ENCODE results near the gene P4HA2. TPM values are rescaled to one million over a fixed set of nuclear protein-coding genes. Genes with fewer than 3 reads are reported as not detected.

P4HA2 gene
- total and polyA plus RNA-seq, 9 of the 15 experiments (the other 6 are each of a cell fraction or from before 2014, with no cell fraction given): 9.6 to 50.0 (median 12.7) TPM

DNA sequence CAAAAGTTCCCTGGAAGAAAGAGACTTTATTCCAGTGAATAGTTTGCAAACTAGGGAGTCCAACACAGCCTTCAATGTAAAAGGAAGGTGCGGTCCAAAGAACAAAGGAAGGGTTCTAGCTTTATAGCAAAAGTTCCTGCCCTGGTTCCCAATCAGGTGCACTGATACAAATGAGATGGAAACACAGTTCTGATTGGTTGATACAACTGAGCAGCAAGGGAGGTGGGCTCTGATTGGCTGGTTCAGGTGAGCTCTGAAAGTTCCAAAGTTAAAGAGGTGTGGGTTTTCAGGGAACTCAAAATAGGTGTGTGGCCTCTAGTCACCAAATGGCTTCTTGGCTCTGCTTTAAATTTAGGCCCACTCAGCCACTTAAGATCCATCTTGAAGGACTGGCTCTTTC is 43.1 kb downstream of the P4HA2 start:
- in situ Hi-C loops (cut with MboI): loop anchor here (10.0 kb wide), 1 partner anchor 310 kb away; the partner anchor contains the start of gene IRF1
- peak; percentile 73 for FAIRE-seq
- no peak overlapping the region for H3K4me2 ChIP-seq (ENCODE audit: insufficient read depth, low read length)
- WGBS (ENCODE audit: insufficient coverage, low coverage, missing lambda C conversion rate): 93% methylated on average over 1 of the region's 1 CpG
- intact Hi-C loops (cut with micrococcal nuclease): loop anchor here (5.0 to 10.0 kb wide), 2 partner anchors 53 to 200 kb away; no protein-coding TSS in a partner anchor
- H3K4me3 ChIP-seq: no peak overlapping the region
- H3K9me1 ChIP-seq (ENCODE audit: control insufficient read depth, insufficient read depth, low read length): no peaks in the 10 kb centered on the region
- no peak overlapping the region for H3K27ac ChIP-seq (ENCODE audit: extremely low read depth, low read depth, low read length)
- H3K4me1 ChIP-seq (replicated peaks in 1 of 2; ENCODE audit: control insufficient read depth in 2 of 2, insufficient read depth in 2 of 2, low read length in 2 of 2): peaks cover 11 to 12% of the 10 kb centered on the region in 2 experiments; a peak in 4 of 5 replicates
- no peaks in the 10 kb centered on the region for H3K9me3 ChIP-seq (replicated peaks; ENCODE audit: control insufficient read depth, insufficient read depth, low read depth, low read length)
- peaks cover 14% of the 10 kb centered on the region for H3K79me2 ChIP-seq (ENCODE audit: control insufficient read depth, insufficient read depth, low read length)
- H4K20me1 ChIP-seq (replicated peaks; ENCODE audit: control insufficient read depth, insufficient read depth, low read length): no peaks in the 10 kb centered on the region
- ChIA-PET CTCF (ENCODE audit: low intra/inter-chr PET ratio) (no interaction called here), POLR2A (no interaction called here)
- no peak overlapping the region for H2AFZ ChIP-seq (ENCODE audit: low read depth, low read length)
- no peak for ATAC-seq
- no peak overlapping the region for H3K9ac ChIP-seq (ENCODE audit: insufficient read depth in 1 of 2, low read depth in 2 of 2, low read length in 2 of 2)
- peak; percentile 37 to 71 (median 65) for DNase-seq (ENCODE audit: extremely low read depth in 1 of 4, low spot score in 3 of 4)
- H3K36me3 ChIP-seq (ENCODE audit: control insufficient read depth, insufficient read depth, low read length): no peaks in the 10 kb centered on the region
- no TSS peak for BruUV-seq (replicated peaks)
- no peaks in the 10 kb centered on the region for H3K27me3 ChIP-seq (ENCODE audit: control insufficient read depth in 2 of 2, insufficient read depth in 2 of 2, low read length in 2 of 2)
- no peak for TF ChIP-seq TBL1XR1 (IDR thresholded peaks at IDR 0.05; ENCODE audit: low read length in 2 of 2)
- TF ChIP-seq, protein P1, sequence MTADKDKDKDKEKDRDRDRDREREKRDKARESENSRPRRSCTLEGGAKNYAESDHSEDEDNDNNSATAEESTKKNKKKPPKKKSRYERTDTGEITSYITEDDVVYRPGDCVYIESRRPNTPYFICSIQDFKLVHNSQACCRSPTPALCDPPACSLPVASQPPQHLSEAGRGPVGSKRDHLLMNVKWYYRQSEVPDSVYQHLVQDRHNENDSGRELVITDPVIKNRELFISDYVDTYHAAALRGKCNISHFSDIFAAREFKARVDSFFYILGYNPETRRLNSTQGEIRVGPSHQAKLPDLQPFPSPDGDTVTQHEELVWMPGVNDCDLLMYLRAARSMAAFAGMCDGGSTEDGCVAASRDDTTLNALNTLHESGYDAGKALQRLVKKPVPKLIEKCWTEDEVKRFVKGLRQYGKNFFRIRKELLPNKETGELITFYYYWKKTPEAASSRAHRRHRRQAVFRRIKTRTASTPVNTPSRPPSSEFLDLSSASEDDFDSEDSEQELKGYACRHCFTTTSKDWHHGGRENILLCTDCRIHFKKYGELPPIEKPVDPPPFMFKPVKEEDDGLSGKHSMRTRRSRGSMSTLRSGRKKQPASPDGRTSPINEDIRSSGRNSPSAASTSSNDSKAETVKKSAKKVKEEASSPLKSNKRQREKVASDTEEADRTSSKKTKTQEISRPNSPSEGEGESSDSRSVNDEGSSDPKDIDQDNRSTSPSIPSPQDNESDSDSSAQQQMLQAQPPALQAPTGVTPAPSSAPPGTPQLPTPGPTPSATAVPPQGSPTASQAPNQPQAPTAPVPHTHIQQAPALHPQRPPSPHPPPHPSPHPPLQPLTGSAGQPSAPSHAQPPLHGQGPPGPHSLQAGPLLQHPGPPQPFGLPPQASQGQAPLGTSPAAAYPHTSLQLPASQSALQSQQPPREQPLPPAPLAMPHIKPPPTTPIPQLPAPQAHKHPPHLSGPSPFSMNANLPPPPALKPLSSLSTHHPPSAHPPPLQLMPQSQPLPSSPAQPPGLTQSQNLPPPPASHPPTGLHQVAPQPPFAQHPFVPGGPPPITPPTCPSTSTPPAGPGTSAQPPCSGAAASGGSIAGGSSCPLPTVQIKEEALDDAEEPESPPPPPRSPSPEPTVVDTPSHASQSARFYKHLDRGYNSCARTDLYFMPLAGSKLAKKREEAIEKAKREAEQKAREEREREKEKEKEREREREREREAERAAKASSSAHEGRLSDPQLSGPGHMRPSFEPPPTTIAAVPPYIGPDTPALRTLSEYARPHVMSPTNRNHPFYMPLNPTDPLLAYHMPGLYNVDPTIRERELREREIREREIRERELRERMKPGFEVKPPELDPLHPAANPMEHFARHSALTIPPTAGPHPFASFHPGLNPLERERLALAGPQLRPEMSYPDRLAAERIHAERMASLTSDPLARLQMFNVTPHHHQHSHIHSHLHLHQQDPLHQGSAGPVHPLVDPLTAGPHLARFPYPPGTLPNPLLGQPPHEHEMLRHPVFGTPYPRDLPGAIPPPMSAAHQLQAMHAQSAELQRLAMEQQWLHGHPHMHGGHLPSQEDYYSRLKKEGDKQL (CRISPR knock-in tag; IDR thresholded peaks at IDR 0.05; ENCODE audit: borderline replicate concordance): no peak
- no peak for TF ChIP-seq ZNF143 (CRISPR knock-in tag; IDR thresholded peaks at IDR 0.05)
- no peak for TF ChIP-seq THRAP3 (IDR thresholded peaks at IDR 0.05; ENCODE audit: borderline replicate concordance)
- TF ChIP-seq CHCHD3 (CRISPR knock-in tag; IDR thresholded peaks at IDR 0.05): no peak
- TF ChIP-seq, protein P2, sequence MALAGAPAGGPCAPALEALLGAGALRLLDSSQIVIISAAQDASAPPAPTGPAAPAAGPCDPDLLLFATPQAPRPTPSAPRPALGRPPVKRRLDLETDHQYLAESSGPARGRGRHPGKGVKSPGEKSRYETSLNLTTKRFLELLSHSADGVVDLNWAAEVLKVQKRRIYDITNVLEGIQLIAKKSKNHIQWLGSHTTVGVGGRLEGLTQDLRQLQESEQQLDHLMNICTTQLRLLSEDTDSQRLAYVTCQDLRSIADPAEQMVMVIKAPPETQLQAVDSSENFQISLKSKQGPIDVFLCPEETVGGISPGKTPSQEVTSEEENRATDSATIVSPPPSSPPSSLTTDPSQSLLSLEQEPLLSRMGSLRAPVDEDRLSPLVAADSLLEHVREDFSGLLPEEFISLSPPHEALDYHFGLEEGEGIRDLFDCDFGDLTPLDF (CRISPR knock-in tag; IDR thresholded peaks at IDR 0.05): no peak
- TF ChIP-seq SMAD4 (CRISPR knock-in tag; conservative IDR thresholded peaks at IDR 0.05): no peak
- no peak for TF ChIP-seq ATF7 (IDR thresholded peaks at IDR 0.05)
- TF ChIP-seq ZNF311 (CRISPR knock-in tag; IDR thresholded peaks at IDR 0.05): no peak
- no peak for TF ChIP-seq NCOR1 (IDR thresholded peaks at IDR 0.05)
- TF ChIP-seq, protein P3, sequence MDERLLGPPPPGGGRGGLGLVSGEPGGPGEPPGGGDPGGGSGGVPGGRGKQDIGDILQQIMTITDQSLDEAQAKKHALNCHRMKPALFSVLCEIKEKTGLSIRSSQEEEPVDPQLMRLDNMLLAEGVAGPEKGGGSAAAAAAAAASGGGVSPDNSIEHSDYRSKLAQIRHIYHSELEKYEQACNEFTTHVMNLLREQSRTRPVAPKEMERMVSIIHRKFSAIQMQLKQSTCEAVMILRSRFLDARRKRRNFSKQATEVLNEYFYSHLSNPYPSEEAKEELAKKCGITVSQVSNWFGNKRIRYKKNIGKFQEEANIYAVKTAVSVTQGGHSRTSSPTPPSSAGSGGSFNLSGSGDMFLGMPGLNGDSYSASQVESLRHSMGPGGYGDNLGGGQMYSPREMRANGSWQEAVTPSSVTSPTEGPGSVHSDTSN (CRISPR knock-in tag; IDR thresholded peaks at IDR 0.05; ENCODE audit: low read depth): no peak
- TF ChIP-seq, protein P3 (tag; conservative IDR thresholded peaks at IDR 0.05; ENCODE audit: low read depth): no peak
- no peak for TF ChIP-seq RAD51 (IDR thresholded peaks at IDR 0.05; ENCODE audit: borderline replicate concordance, low read depth)
- TF ChIP-seq NFYB (IDR thresholded peaks at IDR 0.05; ENCODE audit: extremely low read depth, insufficient read length): peak; percentile 41

Data from K562 (cell line).